Effector CD8-positive, alpha-beta T cell (primary cell): Measurements from ENCODE around the gene EPHB1.

Experiments
- DNase-seq: peaks from one replicate; lab custom pipeline; 2025; lab: John Stamatoyannopoulos, UW

EPHB1 gene

DNA sequence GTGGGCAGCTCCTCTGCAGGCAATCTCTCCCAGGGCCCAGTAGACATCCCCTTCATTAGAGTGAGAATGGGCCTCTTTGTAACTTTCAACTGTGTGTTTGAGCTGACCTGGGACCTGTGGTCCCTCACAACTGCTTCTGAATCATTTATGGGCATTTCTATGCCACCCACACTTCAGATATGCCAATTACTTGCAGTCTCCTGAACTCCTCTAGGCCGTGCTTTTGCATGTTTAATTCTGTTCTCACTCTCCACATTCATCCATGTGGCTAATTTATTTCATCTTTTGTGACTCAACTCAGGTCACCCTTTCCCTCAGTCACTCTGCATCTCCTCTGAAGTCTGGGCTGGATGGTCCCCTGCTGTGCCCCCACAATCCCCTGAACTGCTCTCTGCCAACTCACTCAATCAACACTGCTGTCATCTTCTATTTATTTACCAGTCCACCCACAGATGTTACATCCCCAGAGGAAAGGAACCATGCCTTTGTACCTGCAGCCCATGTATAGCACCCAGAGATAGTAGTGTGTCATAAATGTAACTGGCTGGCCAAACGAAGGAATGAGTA lies 364.7 kb downstream of the EPHB1 start:
- no peak for DNase-seq

DNA sequence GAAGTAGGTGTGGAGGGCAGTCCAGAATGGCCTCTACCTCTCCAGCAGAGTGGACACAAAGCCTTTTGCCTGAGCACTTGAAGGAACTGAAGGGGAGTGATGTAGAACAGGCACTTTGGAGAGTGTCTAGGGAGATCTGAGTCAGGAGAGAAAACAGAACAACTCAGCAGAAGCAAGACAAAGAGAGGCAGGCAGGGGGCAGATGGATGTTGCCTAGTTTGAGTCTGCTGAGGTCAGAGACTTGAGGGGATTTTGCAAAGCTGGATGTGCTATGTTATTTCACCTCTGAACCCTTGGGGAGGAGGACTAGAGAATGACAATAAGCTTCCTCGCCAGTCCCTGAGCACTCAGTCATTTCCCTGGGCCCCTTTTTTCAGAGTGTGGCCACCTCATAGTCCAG lies 366.4 kb downstream of the EPHB1 start:
- no peak for DNase-seq

DNA sequence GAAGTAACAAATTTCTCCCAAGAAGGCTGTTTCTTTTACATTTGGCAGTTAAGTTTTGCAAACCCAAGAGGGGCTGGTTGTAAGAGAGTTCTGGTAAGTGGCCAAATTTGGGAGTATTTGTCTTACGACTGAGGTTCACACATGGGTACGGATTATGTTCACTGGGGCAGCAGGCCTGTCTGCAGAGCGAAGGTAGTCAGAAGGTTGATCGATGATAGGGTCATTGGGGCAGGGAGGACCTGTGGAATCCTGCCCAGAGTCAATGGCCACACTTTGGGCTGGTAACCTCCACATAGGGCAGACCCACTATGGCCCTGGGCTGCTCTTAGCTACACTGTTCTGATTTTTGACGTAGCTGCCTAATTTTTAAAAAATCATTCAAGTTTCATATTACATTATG lies 368.6 kb downstream of the EPHB1 start:
- DNase-seq: no peak

DNA sequence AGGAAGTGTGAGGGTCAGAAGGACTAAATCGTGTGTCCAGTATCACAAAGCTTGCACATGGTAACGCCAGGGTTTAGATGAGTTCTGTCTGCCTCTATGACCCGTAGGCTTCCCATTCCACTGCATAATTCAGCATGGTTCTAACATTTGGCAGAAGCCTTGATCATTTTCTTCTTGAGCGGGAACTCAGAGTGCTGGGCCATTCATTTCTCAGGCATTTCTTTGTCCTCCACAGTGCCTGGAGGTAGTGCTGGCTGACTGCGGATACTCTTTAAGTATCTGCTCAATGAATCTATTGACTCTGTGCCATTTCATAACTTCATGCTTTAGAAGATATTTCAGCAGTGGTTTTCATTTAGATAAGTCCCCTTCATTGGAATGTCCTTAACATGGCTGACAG lies 370.2 kb downstream of the EPHB1 start:
- no peak for DNase-seq

DNA sequence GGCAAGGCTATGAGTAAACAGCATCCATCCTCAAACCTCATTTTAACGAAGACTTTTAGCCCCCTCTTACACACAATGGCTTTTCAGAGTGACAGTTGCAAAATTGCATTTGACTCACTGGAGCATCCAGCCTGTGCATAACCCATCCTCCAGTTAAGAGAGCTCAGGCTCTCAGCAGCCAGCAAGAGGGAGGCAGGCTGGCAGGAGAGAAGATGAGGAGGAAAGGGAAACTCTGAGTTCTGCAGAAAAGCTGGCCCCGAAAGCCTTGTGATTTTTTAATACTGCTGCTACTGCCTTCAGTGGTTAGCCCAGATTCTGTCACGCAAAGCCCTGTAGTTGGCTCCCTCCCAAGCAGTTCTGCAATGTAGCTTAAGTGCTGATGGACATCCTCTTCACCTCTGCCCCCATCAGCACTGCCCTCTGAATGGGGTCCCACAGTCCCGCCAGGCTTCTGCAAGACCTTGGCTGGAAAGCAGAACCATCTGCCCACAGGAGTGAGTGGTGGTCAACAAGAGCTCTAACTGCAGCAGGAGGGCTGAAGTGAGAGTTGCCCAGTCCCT lies 371.3 kb downstream of the EPHB1 start:
- DNase-seq: no peak

DNA sequence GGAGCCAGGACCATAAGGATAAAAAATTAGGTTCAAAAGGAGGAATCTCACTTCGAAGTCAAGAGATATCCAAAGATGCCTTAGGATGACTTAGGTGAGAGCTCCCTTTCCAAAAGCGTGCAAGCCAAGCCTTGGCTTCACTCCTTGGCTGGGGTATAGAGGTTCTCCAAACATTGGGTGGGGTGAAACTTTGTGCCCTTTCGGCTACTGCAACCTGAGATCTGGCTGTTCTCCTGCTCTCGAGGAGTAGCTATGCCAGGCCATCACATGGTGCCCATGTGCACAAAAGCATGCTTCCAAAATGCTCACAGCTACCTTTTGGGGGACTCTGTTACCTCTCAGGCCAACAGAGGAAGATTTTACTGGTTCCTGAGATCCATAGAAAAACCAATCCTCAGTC lies 373.8 kb downstream of the EPHB1 start:
- no peak for DNase-seq

DNA sequence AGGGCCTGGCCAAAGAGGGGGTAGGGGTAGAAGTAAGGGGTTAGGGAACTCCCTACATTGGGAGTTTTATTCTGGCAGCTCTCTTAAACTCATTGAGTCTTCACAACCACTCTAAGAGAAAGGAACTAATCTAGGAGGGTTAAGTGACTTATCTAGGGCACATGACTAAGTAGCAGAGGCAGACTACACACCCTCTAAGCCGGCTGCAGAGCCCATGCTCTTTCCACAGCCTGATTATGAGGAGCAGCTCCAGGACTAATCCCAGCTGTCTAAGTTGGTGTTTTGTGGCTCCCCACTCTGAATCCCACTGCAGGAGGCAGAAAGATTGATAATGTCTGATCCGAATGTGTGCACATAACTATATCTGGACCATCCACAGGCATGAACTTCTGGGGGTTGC lies 374.6 kb downstream of the EPHB1 start:
- DNase-seq: no peak

DNA sequence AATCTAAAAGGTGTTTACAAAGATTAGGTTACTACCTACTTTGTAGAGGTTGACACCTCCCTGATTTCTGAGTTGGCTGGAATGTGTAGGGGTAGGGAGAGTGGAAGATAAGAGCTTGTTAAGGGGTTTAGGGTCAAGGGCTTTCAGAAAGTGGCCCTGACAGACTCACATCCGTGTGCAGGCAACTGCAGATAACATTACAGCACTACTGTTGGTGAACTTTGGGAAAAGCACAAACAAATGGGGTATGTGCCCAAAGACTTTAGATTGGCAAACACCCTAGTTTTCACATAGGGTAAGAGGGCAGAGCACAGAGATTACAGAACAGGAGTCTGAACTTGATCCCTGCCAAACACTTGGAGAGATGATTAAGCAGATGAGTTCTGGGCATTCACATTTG lies 375.7 kb downstream of the EPHB1 start:
- no peak for DNase-seq

DNA sequence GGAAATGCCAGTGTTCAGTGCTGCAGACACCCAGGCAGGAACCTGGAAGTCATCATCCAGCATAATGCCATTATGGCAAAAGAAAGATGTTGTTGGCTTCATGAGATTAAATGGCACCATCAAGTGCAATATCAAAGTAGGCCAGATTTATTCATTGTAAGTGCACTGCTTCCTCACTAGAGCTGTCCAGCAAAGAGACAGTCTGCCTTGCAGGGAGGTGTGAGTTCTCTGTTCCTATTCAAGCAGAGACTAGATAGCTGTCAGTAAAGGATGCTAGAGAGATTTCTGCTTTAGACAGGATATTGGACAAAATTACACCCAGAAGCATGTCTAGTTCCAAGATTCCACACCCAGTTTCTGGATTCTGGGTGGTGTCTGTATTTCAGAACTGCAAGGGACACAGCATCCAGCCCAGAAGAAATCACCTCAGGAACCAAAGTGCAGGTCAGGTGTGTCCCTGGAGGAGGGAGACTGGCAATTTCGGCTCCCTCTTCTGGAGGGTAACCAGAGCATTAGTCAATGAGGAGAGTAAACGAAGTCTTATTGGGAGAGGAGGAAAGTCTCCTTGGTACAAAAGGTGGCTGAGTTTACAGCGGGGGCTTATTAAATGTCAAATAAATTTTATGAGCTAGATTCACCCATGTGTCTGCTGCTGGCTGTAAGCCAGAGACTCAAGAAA lies 377.3 kb downstream of the EPHB1 start:
- DNase-seq: no peak

DNA sequence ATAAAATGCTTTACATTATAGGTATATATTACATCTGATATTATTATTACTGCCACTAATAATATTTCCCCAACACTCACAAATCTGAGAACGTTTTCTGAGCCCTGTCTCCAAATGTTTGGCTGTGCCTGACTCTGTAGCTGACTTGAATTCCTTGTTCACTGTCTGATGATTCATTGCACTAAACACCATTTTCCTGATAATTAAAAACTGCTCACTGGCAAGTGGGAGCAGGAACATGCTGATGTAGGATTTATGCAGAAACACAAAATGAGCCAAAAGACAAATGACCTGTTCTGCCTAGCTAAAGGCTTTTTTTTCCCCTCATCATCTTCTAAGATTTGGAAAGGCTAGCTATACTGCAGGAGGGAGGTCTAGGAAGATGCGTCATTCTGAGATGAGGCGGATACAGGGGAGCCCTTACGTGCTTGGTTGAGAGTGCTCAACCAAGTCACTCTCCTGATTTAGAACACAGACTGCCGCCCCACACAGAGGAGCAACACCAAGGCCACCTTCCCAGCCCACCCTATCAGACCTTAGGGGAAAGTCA lies 380.7 kb downstream of the EPHB1 start:
- no peak for DNase-seq

DNA sequence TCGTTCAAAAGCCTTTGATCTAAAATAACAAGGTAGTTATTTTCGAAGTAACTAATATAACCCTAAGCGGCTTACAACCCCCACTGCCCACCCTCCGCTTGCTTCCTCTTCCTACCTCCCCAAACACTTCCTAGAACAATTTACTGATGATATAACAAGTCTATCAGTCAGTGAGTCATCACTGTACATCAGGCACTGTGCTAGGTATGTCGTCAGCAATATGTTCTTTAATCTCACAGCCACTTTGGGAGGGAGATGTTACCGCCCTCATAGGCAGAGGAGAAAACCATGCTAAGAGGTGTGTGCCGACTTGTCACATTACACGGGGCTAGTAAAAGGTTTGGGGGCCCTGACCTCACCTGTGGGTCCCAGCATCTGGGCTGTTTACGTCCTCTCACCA lies 381.8 kb downstream of the EPHB1 start:
- no peak for DNase-seq

DNA sequence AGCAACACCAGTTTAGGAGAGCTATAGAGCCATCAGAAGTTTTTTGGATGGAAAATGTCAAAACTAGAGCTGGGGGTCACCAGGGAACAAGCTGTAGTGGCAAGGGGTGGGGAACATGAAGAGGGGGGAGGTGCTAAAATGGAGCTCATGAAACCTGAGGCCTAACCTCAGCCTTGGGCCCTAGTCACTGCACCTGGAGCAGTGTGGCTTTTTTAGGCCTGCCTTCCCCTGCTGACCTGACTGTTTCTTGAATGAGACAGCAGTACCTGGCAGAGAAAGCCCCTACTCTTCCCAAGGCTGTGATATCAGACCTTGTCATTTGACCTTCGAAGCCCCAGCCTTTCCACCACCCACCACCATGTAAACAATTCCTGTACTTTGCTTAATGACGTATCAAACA lies 383.5 kb downstream of the EPHB1 start:
- no peak for DNase-seq

DNA sequence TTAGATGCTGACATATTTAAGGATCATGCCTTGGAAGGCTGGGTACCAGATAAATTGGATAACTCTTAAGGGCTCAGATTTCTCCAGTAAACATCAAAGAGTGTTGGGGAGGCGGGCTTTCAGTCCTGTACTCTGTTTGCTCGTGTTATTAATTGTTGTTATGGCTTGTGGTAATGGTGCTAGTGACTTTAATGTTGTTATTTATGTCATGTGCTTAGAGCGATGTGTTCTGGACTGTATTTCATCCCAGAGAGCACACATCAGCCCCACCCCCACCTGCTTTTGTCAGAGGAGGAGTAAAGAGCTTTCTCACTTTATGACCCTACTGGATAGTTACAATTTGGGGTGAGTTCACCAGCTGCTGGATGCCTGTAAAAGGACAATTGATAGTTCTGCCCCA lies 386.3 kb downstream of the EPHB1 start:
- no peak for DNase-seq

DNA sequence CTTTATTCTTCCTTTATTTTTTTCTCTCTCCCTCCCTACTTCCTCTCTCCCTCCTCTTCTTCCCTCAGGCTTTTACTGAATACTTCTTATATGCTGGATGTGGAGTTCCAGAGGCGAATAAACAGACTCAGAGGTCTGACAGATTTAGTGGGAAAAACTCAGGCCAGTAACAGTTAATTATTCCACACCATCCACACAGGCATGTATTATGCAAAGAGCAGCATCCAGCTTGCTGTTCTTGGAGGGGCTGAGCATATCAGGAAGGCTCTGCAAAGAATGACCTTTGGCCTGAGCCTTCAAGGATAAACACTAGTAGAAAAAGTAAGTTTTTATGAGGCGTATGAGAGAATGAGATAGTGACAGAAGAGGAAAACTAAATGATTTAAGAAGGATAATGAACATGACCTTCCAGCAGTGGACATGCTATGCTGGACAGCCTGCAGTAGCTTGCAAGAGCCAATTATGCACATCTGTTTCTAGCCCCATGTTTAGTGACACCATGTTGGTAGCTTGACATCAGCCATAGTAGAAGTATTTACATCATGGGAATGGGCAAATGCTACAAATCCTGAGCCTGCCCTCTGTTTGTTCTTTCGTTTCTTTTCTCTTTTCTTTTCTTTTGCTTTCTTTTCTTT lies 387.4 kb downstream of the EPHB1 start:
- DNase-seq: no peak

DNA sequence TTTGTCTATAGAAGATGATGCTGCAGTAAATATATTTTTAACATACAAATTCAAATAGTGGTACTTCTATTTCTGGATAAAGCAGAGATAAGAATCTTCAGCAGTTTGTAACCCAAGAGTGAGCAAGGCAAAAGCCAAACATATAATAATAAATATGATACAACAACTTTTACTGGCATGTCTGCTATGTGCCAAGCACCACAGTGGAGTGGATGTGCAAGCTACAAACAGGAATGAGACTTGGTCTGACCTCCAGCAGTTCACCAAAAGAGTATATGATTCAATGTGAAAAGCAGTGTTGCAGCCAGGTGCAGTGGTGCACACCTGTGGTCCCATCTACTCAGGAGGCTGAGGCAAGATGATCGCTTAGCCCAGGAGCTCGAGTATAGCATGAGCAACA lies 395.6 kb downstream of the EPHB1 start:
- no peak for DNase-seq

DNA sequence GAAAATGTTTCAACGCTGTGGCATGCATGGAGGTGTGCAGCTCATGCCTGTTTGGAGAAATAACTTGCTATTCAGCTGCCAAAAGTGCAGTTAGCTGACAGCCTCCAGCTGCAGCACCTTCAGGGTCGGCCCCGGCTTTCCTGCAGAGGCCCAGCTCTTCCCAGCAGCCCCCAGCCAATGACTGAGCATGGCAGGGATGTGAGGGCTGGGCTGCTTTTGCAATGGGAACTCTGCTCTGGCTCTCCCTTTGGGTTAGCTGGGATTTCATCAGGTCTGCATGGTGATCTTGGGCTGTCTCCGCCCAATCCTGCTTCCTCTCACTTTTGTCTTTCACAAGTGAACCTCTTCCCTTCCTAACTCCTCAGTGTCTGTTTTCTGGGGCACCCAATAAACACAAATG lies 396.6 kb downstream of the EPHB1 start:
- no peak for DNase-seq

DNA sequence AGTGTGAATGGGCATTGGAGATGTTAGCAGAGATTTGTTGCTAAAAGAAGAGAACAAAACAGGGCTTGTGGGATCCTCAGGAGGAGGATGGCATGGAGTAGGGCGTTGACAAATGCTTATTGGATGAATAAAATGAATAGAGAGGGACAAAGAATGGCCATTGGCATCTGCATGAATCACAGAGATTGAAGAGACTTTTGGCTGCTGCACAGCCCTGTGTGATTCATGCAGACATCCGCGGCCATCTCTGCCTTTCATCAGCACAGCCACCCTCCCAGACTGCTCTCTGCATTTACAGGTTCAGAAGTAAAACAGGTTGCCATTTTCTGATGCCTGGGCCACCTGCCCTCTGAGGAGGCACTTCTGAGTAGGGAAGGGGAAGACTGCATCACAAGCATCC lies 397.9 kb downstream of the EPHB1 start:
- DNase-seq: no peak

DNA sequence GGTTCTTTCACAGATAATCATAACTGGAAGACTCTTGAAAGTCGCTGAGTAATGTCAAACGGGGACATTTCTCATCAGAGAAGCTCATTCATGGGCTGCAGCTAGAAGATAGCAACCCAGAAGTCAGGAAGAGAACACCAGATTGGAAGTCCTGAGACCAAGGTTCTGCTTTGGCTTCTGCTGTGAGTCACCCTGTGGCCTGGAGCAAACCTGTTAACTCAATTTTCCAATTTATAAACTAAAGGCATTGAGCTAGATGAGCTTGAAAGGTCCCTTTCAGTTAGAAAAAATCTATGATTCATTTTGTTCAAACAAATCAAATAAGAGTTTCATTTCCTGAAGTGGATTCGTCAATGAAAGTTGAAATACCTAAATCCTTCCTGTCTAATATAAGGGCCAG lies 402.2 kb downstream of the EPHB1 start:
- no peak for DNase-seq

DNA sequence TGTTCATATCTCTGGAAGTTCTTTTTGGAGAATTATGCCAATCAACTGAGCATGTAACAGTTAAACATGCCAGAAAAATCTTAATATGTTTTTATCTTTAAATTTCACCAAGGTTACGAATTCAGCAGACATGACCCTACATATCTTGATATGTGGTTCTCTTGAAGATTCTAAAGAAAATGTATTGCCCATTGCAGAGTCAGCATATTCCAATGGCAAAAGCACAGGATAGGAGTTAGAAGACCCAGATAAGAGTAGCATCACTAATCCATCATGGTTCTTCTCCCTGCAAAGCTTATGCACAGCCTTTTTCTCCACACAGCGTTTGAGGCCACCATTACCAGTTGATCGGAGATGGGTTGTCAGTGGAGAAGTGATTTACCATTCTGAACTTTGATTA lies 402.8 kb downstream of the EPHB1 start:
- DNase-seq: no peak

DNA sequence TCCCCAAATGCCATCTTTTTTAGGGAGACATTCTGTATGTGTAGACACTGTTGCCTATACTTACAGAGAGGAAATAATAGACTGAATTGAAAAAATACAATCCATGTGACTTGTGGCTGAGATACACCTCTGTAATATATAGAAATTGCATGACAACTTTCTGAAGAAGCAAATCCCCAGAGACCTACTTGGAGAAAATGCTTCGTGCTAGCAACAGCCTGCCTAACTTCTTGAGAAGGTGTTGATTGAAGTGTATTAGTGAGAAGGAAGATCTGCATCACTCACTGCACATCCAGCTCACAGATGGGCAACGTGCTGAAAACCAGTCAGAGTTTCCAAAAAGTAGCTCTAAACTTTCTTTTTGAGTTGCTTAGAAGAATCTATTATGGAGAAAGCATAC lies 404.1 kb downstream of the EPHB1 start:
- no peak for DNase-seq

DNA sequence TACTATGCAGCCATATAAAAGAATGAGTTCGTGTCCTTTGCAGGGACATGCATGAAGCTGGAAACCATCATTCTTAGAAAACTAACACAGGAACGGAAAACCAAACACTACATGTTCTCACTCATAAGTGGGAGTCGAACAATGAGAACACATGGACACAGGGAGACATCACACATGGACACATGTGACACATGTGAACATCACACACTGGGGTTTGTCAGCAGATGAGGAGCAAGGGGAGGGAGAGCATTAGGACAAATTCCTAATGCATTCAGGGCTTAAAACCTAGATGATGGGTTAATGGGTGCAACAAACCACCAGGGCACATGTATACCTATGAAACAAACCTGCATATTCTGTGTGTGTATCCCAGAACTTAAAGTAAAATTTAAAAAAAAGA lies 408.0 kb downstream of the EPHB1 start:
- no peak for DNase-seq

DNA sequence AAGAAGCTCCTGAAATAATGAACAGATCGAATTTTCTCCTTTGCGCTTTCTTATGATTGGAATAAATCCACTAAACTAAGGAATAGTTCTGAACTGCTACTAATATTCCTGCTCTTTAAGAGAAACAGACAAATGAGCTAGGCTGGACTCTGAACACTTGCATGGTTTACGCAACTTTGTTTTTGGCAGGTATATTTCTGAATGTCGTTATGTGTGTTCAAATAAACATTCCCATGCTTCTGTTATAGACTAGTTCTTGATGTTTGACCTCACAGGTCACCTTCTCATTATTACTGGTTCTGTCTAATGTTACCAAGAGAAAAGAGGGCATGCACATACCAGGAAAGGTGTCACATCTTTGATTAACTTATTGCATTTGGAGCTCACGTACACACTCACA lies 418.2 kb downstream of the EPHB1 start:
- no peak for DNase-seq

DNA sequence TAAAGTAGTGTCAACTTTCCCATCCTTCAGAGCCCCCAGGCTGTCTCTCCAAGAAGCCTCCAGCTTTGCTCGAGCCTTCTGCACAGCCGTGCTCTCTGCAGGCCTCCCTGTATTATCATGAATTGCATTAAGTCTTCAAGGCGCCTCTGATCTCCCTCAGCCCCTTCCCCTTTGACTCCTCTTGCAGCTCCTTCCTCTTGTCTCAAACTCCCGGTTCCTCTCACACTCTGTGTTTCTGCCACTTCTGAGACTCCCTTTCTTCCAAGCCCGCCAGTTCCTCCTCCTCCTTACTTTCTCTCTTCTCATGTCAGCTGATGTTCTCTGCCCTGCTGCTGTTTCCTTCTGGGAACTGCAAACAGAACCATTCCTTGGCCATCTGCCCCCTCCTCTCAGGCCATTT lies 418.8 kb downstream of the EPHB1 start:
- no peak for DNase-seq
